Subcutaneous abdominal adipose tissue (tissue), 5 donors: Measurements from ENCODE around the gene GNB4.

Source experiments
- H3K27ac ChIP-seq: one replicate; pipeline ENCODE4 v1.7.0; 2013; ENCODE audit warnings: low read depth, mild to moderate bottlenecking, inconsistent platforms, low read length, moderate library complexity
- H3K27me3 ChIP-seq, 5 donors: one replicate each; pipeline ENCODE4 v1.7.0; 2013; ENCODE audit warnings: low read length in 5 of 5, inconsistent platforms in 1 of 5; ENCODE audit not compliant: control insufficient read depth in 5 of 5, insufficient read depth in 4 of 5
- H3K36me3 ChIP-seq, 5 donors: one replicate each; pipeline ENCODE4 v1.7.0; 2013; ENCODE audit warnings: low read length in 5 of 5; ENCODE audit not compliant: control insufficient read depth in 5 of 5, insufficient read depth in 5 of 5
- H3K4me1 ChIP-seq, 5 donors: one replicate each; pipeline ENCODE4 v1.7.0; 2013; ENCODE audit warnings: low read length in 5 of 5, mild to moderate bottlenecking in 3 of 5, moderate library complexity in 1 of 5; ENCODE audit not compliant: control insufficient read depth in 5 of 5, insufficient read depth in 5 of 5
- H3K4me3 ChIP-seq, 5 donors: one replicate each; pipeline ENCODE4 v1.7.0; 2013; ENCODE audit warnings: low read length in 5 of 5, low read depth in 1 of 5
- H3K9ac ChIP-seq, 5 donors: one replicate each; pipeline ENCODE4 v1.7.0; 2013; ENCODE audit warnings: low read length in 5 of 5, mild to moderate bottlenecking in 4 of 5, moderate library complexity in 3 of 5
- H3K9me3 ChIP-seq, 5 donors: one replicate each; pipeline ENCODE4 v1.7.0; 2013; ENCODE audit warnings: low read length in 5 of 5; ENCODE audit not compliant: control insufficient read depth in 5 of 5
- donor health status: healthy.
- donor health status: healthy.
- donor health status: healthy.
- donor health status: healthy.
- donor health status: healthy.

The GNB4 gene

DNA sequence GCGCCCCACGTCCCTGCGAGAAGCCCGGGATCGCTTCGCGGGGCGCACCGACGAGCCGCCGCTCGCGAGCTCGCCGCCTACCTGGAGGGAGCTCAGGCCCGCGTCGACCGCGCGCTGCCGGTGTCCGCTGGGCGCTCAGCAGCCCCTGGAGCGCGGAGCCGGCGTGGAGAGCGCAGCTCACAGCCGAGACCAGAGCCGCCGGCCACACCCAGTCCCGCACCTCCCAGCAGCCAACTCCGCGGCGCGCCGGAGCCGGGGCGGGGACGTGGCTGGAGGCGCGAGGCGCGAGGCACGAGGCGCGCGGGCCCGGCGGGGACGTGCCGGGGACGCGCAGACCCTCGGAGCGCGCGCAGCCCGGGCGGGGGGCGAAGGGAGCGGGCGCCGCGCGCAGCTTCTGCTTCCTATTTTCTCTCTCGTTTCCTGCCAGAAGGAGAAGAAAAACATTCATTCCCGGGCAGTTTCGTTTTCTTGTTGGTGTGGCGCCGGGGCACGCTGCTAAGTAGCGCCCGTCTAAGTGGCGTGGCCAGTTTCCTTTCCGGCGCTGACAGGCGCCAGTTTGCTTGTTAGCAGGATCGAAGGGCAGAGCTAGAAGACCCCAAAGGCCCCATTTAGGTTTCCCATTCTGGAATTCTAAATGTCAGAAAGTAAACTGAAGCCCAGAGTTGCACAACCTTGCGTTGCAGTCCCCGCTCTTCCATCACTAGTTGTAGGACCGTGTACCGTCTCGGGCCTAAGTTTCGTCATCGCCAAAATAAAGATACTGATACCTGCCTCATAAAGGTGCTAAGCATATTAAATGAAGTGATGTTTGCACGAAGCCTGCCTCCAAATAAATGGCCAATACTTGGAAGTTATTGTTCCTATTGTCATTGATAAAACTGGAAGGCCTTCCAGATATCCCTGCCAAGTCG, at the start of gene GNB4:
Gene GNB4, minus strand, starts transcription at position 206 of the 911 bp plus-strand sequence. CDS start 25,270 bp downstream, outside the sequence.
- Histone ChIP-seq H3K9me3 (no peaks in the 10 kb centered on the region), H3K4me1 (peaks cover 0 to 35% (median 30%) of the 10 kb centered on the region in 5 donors), H3K36me3 (no peaks in the 10 kb centered on the region), H3K27me3 (peaks cover 0 to 4% (median 0%) of the 10 kb centered on the region in 5 donors), H3K4me3 (peak within 1 kb of the TSS; percentile 76 to 85 (median 80)), H3K9ac (peak within 1 kb of the TSS; percentile 38 to 85 (median 68)), H3K27ac (peak within 1 kb of the TSS; percentile 73)

GRCh38 chr3:179495483-179495882, 44.2 kb upstream of the GNB4 start:
- H3K4me1 ChIP-seq: no peaks in the 10 kb centered on the region
- H3K9me3 ChIP-seq: peaks cover 16 to 64% (median 48%) of the 10 kb centered on the region in 5 donors
- H3K4me3 ChIP-seq: no peak overlapping the region
- H3K27me3 ChIP-seq: no peaks in the 10 kb centered on the region
- H3K36me3 ChIP-seq: no peaks in the 10 kb centered on the region
- H3K27ac ChIP-seq: no peak overlapping the region
- no peak overlapping the region for H3K9ac ChIP-seq

DNA sequence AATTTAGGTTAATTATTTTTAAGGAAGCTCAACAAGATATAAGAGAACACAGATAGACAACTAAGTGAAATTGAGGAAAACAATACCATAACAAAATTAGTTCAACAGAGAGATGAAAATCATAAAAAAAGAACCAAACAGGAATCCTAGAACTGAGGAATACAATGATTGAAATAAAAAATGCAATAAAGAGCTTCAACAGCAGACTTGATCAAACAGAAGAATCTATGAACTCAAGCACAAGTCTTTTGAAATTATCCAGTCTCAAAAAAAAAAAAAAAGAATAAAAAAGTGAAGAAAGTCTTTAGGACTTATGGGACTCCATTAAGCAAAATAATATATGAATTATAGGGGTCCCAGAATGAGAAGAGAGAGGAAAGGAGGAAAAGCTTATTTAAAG, 42.0 kb upstream of the GNB4 start:
- Histone ChIP-seq H3K36me3 (no peaks in the 10 kb centered on the region), H3K9me3 (peaks cover 16 to 55% (median 43%) of the 10 kb centered on the region in 5 donors), H3K4me1 (no peaks in the 10 kb centered on the region), H3K27ac (no peak overlapping the region), H3K27me3 (no peaks in the 10 kb centered on the region), H3K4me3 (no peak overlapping the region), H3K9ac (no peak overlapping the region)

DNA sequence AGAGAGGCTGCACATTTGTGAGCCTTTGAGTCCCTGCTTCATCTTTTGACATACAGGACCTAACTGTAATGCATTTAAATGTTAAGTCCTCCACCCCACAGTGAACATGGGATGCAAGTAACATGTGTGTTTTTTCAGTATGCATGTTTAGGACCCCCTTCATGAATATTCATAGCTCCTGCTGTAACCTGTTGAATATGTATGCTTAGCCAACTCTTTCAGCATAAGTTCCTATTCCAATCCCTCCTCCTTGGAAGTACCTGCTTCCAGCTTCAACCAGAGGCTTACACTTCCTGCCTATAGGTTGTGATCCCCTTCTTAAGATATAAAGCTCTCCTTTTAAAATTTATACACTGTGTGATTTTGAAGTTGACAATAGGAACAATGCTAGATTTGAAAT, 36.9 kb upstream of the GNB4 start:
- no peaks in the 10 kb centered on the region for H3K4me1 ChIP-seq
- no peak overlapping the region for H3K4me3 ChIP-seq
- peaks cover 8 to 25% (median 17%) of the 10 kb centered on the region in 5 donors for H3K9me3 ChIP-seq
- no peak overlapping the region for H3K27ac ChIP-seq
- no peaks in the 10 kb centered on the region for H3K36me3 ChIP-seq
- H3K27me3 ChIP-seq: no peaks in the 10 kb centered on the region
- no peak overlapping the region for H3K9ac ChIP-seq

DNA sequence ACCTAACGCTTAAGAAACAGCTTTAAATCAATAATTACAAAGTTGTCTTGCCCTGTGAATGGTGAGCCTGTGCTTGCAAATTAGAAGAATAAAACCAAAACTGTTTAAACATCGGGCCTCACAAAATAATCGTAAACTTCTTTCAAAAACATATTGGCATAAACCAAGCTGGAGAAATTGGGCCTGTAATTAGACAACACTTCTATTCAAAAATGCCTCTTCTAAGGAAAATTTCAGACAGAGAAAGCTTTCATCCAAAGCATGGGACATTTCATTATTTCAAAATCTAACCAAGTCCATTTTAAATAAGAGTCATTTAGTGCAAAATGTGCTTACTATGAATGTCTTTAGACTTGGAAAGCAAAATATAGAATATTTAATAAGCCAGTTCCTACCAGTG, 35.5 kb upstream of the GNB4 start:
- Histone ChIP-seq H3K4me1 (no peaks in the 10 kb centered on the region), H3K36me3 (no peaks in the 10 kb centered on the region), H3K9ac (no peak overlapping the region), H3K27me3 (no peaks in the 10 kb centered on the region), H3K27ac (no peak overlapping the region), H3K9me3 (peaks cover 0 to 11% (median 5%) of the 10 kb centered on the region in 5 donors), H3K4me3 (no peak overlapping the region)

DNA sequence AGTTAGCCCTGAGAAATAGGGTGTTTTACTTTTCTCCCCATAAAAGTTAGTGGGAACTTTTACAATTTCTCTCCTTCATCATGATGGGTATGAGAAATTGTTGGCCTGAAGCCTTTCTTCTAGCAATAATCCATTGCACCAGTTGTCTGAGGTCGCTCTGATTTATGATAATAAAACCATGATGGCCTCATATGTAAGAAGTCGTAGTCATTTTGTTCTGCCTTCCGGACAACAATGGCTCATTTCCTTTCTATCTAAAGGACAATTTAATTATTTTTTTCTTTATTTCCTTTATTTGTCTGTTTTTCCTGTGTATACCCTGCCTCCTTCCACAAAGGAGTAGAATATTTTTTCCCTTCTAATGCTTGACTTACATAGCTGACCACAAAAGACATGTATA, 31.6 kb upstream of the GNB4 start:
- Histone ChIP-seq H3K36me3 (no peaks in the 10 kb centered on the region), H3K4me1 (no peaks in the 10 kb centered on the region), H3K27me3 (no peaks in the 10 kb centered on the region), H3K9ac (no peak overlapping the region), H3K27ac (no peak overlapping the region), H3K9me3 (peaks cover 0 to 5% (median 0%) of the 10 kb centered on the region in 5 donors), H3K4me3 (no peak overlapping the region)

- Histone ChIP-seq H3K4me1 (peaks cover 0 to 7% (median 0%) of the 10 kb centered on the region in 5 donors), H3K36me3 (no peaks in the 10 kb centered on the region), H3K27ac (no peak overlapping the region), H3K9ac (no peak overlapping the region), H3K9me3 (peaks cover 0 to 5% (median 0%) of the 10 kb centered on the region in 5 donors), H3K27me3 (no peaks in the 10 kb centered on the region), H3K4me3 (no peak overlapping the region)
These were observed 24.9 kb upstream of the GNB4 start for GRCh38 chr3:179476215-179476614.

GRCh38 chr3:179474480-179474879, 23.2 kb upstream of the GNB4 start:
- no peaks in the 10 kb centered on the region for H3K36me3 ChIP-seq
- H3K27ac ChIP-seq: no peak overlapping the region
- H3K4me3 ChIP-seq: no peak overlapping the region
- no peaks in the 10 kb centered on the region for H3K27me3 ChIP-seq
- H3K9me3 ChIP-seq: no peaks in the 10 kb centered on the region
- peaks cover 0 to 7% (median 0%) of the 10 kb centered on the region in 5 donors for H3K4me1 ChIP-seq
- H3K9ac ChIP-seq: no peak overlapping the region

DNA sequence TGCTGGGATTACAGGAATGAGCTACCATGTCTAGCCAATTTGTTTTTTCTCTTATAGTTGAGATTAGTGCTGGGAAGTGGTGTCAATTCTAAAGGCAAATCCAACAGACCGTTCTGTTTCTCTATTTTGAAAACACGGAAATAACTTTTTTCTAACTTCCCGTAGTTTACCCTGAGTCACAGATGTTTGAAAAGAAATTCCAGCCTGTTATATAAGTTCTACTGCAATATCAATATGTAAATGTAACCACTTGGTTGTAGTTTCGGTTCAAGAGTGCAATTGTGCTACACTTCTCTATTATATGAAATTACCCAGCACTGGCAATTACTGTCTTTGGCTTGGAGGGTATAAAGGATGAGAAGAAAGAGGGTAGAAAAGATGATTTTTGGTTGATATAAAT, 22.3 kb upstream of the GNB4 start:
- H3K9ac ChIP-seq: no peak overlapping the region
- H3K9me3 ChIP-seq: no peaks in the 10 kb centered on the region
- no peaks in the 10 kb centered on the region for H3K27me3 ChIP-seq
- no peaks in the 10 kb centered on the region for H3K36me3 ChIP-seq
- peak overlapping the region in 2 of 5 donors; percentile 1 to 17 for H3K4me3 ChIP-seq
- H3K4me1 ChIP-seq: peaks cover 0 to 7% (median 0%) of the 10 kb centered on the region in 5 donors
- peak overlapping the region; percentile 46 for H3K27ac ChIP-seq

DNA sequence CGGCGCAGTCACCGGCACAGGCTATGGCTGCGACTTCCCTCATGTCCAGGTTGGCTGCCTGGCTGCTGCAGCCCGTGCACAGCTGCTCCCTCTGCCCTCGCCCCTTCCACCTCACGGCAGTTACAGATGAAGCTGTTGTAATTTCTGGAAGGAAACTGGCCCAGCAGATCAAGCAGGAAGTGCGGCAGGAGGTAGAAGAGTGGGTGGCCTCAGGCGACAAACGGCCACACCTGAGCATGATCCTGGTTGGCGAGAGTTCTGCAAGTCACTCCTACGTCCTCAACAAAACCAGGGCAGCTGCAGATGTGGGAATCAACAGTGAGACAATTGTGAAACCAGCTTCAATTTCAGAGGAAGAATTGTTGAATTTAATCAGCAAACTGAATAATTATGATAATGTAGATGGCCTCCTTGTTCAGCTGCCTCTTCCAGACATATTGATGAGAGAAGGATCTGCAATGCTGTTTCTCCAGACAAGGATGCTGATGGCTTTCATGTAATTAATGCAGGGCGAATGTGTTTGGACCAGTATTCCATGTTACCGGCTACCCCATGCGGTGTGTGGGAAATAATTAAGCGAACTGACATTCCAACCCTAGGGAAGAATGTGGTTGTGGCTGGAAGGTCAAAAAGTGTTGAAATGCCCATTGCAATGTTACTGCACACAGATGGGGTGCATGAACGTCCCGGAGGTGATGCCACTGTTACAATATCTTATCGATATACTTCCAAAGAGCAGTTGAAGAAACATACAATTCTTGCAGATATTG, 13.2 kb upstream of the GNB4 start:
- Histone ChIP-seq H3K4me1 (peaks cover 0 to 8% (median 0%) of the 10 kb centered on the region in 5 donors), H3K4me3 (no peak overlapping the region), H3K9me3 (no peaks in the 10 kb centered on the region), H3K27ac (no peak overlapping the region), H3K27me3 (no peaks in the 10 kb centered on the region), H3K36me3 (no peaks in the 10 kb centered on the region), H3K9ac (no peak overlapping the region)
